Activated CD8-positive, alpha-beta T cell treated with anti-CD3 and anti-CD28 coated beads for 36 hours (primary cell): ENCODE data around the gene NUP214. TPM values are rescaled to one million over a fixed set of nuclear protein-coding genes. Genes with fewer than 3 reads are reported as not detected.

ENCODE experiments used
- ATAC-seq: fragments of 200-7000 bp; cut with Tn5 transposase; one replicate; pipeline ENCODE4 v1.10.0; 2021; ENCODE audit warnings: mild to moderate bottlenecking, moderate library complexity
- CTCF ChIA-PET: fragments of 350-600 bp; sonication (Branson Sonifier 250); formaldehyde crosslinking; loops from one replicate; lab custom pipeline; 2021; ENCODE audit warnings: antibody characterized with exemption; lab: Charles Lee
- POLR2A ChIA-PET: fragments of 350-600 bp; sonication (Branson Sonifier 250); formaldehyde crosslinking; loops from one replicate; lab custom pipeline; 2021; ENCODE audit warnings: antibody characterized with exemption; lab: Charles Lee
- DNase-seq: peaks from one replicate; pipeline ENCODE4 v3.0.0-alpha.2; 2020
- H3K27ac Mint-ChIP-seq: one replicate; pipeline ENCODE4 v1.8.0; 2021; ENCODE audit warnings: mild to moderate bottlenecking, mixed read lengths
- H3K27me3 Mint-ChIP-seq: one replicate; pipeline ENCODE4 v1.8.0; 2021; ENCODE audit warnings: mixed read lengths
- H3K36me3 Mint-ChIP-seq: one replicate; pipeline ENCODE4 v1.8.0; 2021; ENCODE audit warnings: low read depth, mixed read lengths
- H3K4me1 Mint-ChIP-seq: one replicate; pipeline ENCODE4 v1.8.0; 2021; ENCODE audit warnings: low read depth, mixed read lengths
- H3K4me3 Mint-ChIP-seq: one replicate; pipeline ENCODE4 v1.8.0; 2021; ENCODE audit warnings: mild to moderate bottlenecking, moderate library complexity, mixed read lengths
- H3K9me3 Mint-ChIP-seq: one replicate; pipeline ENCODE4 v1.8.0; 2021; ENCODE audit warnings: mixed read lengths
- intact Hi-C: fragments of 100-400 bp; cut with micrococcal nuclease; formaldehyde crosslinking; loops from one replicate; pipeline ENCODE4 v1.10.0; 2022
- total RNA-seq, 2 experiments: library from RNA; stranded (reverse); gene quantifications; one replicate each; pipeline ENCODE4 v1.2.3, GENCODE V29; 2021
- TF ChIP-seq, protein P1 (sequence below): fragments of 200-600 bp; IDR thresholded peaks from one replicate; pipeline ENCODE4 v1.8.0; 2022; ENCODE audit warnings: antibody characterized with exemption, mild to moderate bottlenecking

Gene NUP214
- total RNA-seq, 2 experiments from 2014 or later, result 57.6 to 58.3 TPM

DNA sequence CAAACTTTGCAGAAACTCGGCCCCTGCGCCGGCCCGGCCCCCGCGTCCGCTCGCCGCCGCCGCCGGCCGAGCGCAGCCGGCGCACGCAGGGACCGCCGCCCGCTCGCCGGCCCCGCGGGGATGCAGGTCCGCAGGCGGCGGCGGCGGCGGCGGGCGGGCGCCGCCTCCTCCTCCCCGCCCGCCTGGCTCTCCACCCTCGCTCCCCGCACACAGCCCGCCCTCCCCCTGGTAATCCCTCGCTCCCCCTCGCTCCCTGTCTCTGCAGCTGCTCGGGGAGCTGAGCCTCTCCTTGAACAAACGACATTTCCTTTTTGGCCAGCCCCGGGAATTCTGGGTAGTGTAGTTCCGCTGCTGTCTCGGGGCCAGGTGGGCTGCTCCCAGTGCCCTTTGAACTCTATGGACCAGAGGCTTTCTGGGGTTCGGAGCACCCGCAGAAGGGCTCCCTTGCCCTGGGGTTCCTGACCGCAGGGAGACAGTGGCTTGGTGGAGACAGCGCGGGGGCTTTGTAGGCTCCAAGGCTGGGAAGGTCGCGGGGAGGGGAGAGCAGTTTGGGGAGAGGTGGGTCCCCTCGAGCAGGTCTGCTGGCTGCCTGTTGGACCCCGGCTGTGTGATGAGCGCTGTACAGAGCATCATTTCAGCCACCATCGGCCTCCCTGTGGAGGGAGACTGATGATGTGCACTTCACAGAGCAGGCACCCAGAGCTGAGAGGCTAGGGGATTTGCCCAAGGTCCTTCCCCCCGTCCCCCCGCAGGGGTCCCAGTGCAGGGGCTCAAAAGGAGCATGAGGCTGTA is 152.7 kb downstream of the NUP214 start:
- CTCF ChIA-PET, result interaction anchor here (0.7 to 1.6 kb wide), 2 partner anchors 8 to 72 kb away, joined by 3 to 5 read pairs; no protein-coding TSS in a partner anchor
- Mint-ChIP-seq H3K4me1 (peaks cover 21% of the 10 kb centered on the region), H3K27ac (peak overlapping the region; percentile 85), H3K36me3 (peaks cover 33% of the 10 kb centered on the region), H3K9me3 (no peaks in the 10 kb centered on the region), H3K27me3 (peaks cover 9% of the 10 kb centered on the region), H3K4me3 (peak overlapping the region; percentile 79)
- DNase-seq (peak; percentile 85), ATAC-seq (peak; percentile 52)
- intact Hi-C loops, result no loop called here
- POLR2A ChIA-PET, result interaction anchor here (0.8 to 1.4 kb wide), 2 partner anchors 23 to 52 kb away, joined by 3 read pairs; no protein-coding TSS in a partner anchor
- TF ChIP-seq, protein P1, sequence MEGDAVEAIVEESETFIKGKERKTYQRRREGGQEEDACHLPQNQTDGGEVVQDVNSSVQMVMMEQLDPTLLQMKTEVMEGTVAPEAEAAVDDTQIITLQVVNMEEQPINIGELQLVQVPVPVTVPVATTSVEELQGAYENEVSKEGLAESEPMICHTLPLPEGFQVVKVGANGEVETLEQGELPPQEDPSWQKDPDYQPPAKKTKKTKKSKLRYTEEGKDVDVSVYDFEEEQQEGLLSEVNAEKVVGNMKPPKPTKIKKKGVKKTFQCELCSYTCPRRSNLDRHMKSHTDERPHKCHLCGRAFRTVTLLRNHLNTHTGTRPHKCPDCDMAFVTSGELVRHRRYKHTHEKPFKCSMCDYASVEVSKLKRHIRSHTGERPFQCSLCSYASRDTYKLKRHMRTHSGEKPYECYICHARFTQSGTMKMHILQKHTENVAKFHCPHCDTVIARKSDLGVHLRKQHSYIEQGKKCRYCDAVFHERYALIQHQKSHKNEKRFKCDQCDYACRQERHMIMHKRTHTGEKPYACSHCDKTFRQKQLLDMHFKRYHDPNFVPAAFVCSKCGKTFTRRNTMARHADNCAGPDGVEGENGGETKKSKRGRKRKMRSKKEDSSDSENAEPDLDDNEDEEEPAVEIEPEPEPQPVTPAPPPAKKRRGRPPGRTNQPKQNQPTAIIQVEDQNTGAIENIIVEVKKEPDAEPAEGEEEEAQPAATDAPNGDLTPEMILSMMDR, result no peak

DNA sequence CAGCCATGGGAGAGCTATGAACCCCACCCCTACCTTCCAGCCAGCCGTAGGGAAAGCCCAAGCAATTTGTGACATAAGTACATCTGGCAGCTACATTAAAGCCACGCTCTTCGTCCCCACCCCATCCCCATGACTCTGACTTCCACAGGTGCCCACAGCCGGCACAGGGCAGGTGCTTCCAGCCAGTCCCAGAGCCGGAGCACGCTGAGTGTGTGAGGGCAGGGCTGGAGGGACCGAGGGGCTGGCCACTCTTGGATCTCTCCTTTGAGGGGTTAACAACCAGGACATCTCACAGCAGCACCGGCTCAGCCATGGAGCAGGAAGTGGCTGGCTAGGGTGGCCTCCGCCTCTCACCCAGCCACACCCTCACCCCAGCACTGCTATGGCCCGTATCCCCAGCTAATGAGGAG is 153.3 kb downstream of the NUP214 start:
- peaks cover 9% of the 10 kb centered on the region for H3K27me3 Mint-ChIP-seq
- CTCF ChIA-PET, result interaction anchor here (0.7 to 1.6 kb wide), 2 partner anchors 9 to 71 kb away, joined by 3 to 5 read pairs; no protein-coding TSS in a partner anchor
- H3K27ac Mint-ChIP-seq, result peak overlapping the region; percentile 85
- peak overlapping the region; percentile 79 for H3K4me3 Mint-ChIP-seq
- ATAC-seq (no peak), DNase-seq (peak; percentile 47)
- no peaks in the 10 kb centered on the region for H3K9me3 Mint-ChIP-seq
- POLR2A ChIA-PET, result interaction anchor here (0.8 to 1.4 kb wide), 3 partner anchors 9 to 53 kb away, joined by 3 read pairs; no protein-coding TSS in a partner anchor
- TF ChIP-seq, protein P1, result no peak
- intact Hi-C loops, result no loop called here
- H3K4me1 Mint-ChIP-seq, result peaks cover 21% of the 10 kb centered on the region
- H3K36me3 Mint-ChIP-seq, result peaks cover 27% of the 10 kb centered on the region

DNA sequence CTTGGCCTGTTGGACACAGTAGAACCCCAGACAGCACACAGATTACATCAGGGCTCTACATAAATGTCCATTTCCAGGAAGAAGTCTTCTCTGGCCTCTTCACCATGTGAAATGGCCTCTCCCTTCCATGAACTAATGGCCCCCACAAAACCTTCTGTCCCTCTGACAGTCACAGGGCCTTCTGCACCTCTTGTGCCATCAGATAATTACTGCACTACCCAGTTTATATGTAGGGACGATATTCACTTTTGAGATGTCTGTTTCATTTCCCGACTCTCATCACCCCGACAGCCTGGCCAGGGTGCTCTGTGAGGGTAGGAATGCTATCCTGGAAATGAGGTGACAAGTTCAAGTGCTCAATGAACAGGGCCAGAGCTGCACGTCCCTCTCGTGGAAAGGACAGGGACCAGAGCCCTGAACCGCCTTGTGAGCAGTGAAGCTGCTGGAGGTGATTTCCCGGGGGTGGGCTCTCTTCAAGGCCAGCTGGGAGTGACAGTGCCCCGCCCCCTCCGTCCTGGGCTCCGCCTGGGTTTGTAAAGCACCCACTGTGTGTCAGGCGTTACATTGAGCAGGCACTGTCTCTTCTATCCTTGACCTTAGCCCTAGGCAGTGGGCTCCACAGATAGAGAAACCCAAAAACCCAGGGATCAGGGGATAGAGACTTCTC is 153.9 kb downstream of the NUP214 start:
- CTCF ChIA-PET, result interaction anchor here (1.6 kb wide), 1 partner anchor 71 kb away, joined by 5 read pairs; no protein-coding TSS in a partner anchor
- TF ChIP-seq, protein P1, result no peak
- Mint-ChIP-seq H3K27me3 (peaks cover 12% of the 10 kb centered on the region), H3K4me1 (peaks cover 21% of the 10 kb centered on the region), H3K27ac (peak overlapping the region; percentile 85), H3K9me3 (no peaks in the 10 kb centered on the region), H3K4me3 (no peak overlapping the region), H3K36me3 (peaks cover 21% of the 10 kb centered on the region)
- intact Hi-C loops, result no loop called here
- ATAC-seq, result no peak
- DNase-seq, result peak; percentile 22
- POLR2A ChIA-PET, result interaction anchor here (0.8 to 1.5 kb wide), 5 partner anchors 9 to 94 kb away, joined by 3 to 5 read pairs (median 3); no protein-coding TSS in a partner anchor

DNA sequence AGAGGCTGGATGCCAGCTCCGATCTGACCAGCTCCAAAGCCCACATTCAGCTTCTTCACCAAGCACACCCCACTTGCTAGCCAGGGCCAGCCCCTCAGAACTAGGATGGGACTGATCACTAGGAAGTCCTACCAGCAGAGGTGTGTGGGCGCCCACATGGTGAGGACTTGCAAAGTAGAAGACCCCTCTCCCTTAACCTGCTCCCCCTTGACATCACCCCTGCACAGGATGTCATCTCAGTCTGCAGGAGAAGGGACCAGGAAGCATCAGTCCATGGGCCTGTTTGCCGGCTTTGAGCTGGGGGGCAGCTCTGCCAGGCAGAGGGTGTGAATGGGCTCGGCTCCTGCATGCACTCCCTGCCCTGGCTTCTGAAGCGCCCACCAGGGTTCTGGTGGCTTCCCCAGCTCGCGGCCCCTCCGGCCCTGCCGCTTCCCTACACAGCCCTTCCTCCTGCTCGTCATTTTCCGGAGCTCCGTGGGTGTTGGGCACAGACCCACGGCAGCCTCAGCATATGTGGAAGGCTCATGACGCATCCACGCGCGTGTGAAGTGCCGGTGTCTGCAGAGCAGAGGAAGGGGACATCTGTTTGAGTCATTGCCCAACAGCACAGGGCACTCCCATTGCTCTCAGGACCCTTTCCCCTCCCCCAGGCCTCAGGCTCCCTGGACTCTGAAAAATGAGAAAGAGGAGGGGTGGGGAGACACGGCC is 154.6 kb downstream of the NUP214 start:
- peaks cover 12% of the 10 kb centered on the region for H3K27me3 Mint-ChIP-seq
- H3K4me3 Mint-ChIP-seq, result no peak overlapping the region
- no peak for DNase-seq
- CTCF ChIA-PET, result interaction anchor here (1.6 kb wide), 1 partner anchor 70 kb away, joined by 5 read pairs; no protein-coding TSS in a partner anchor
- peaks cover 14% of the 10 kb centered on the region for H3K36me3 Mint-ChIP-seq
- H3K4me1 Mint-ChIP-seq, result peaks cover 21% of the 10 kb centered on the region
- POLR2A ChIA-PET, result interaction anchor here (1.0 to 1.5 kb wide), 3 partner anchors 10 to 93 kb away, joined by 3 to 5 read pairs (median 3); no protein-coding TSS in a partner anchor
- ATAC-seq, result no peak
- intact Hi-C loops, result no loop called here
- TF ChIP-seq, protein P1, result no peak
- H3K27ac Mint-ChIP-seq, result no peak overlapping the region
- no peaks in the 10 kb centered on the region for H3K9me3 Mint-ChIP-seq
